Measurements from ENCODE around the gene HAP1. TPM values are rescaled to one million over a fixed set of nuclear protein-coding genes. Genes with fewer than 3 reads are reported as not detected.

HAP1 gene
- total and polyA plus RNA-seq, 2 of the 8 experiments (the other 6 are each of a cell fraction or from before 2014, with no cell fraction given): 2.3 to 3.6 TPM

- peak overlapping the region; percentile 15; the same call in 1 of the 2 replicates for H4K8ac ChIP-seq (ENCODE audit: extremely low read depth, insufficient read depth, low read length)
- no peak overlapping the region for H2BK15ac ChIP-seq (ENCODE audit: low read length)
- peaks cover 7% of the 10 kb centered on the region for H3K23me2 ChIP-seq (ENCODE audit: low read depth, low read length)
- no peak overlapping the region for H3K18ac ChIP-seq (ENCODE audit: extremely low read depth, low read length)
- ChIA-PET POLR2A (ENCODE audit: partially characterized antibody) (interaction anchor here (0.5 to 9.3 kb wide), 27 partner anchors 12 to 1329 kb away, joined by 3 to 378 read pairs (median 5); partner anchors contain the start of genes ACLY, FKBP10, GAST and HAP1), CTCF (ENCODE audit: partially characterized antibody) (interaction anchor here (0.7 to 4.3 kb wide), 11 partner anchors 11 to 1215 kb away, joined by 3 to 22 read pairs (median 5); partner anchors contain the start of gene JUP)
- H2BK5ac ChIP-seq (ENCODE audit: low read depth, low read length): no peak overlapping the region
- no peaks in the 10 kb centered on the region for H3K79me1 ChIP-seq (ENCODE audit: low read depth, low read length)
- H4K20me1 ChIP-seq (replicated peaks in 1 of 2; ENCODE audit: control insufficient read depth in 1 of 2, insufficient read depth in 2 of 2, low read length in 2 of 2): peaks cover 10 to 20% of the 10 kb centered on the region in 2 experiments
- no peak for DNase-seq (ENCODE audit: low read depth in 1 of 2, low spot score in 2 of 2)
- no peak overlapping the region for H3K4me3 ChIP-seq (ENCODE audit: extremely low read depth in 1 of 4, insufficient read depth in 2 of 4, low read depth in 3 of 4, low read length in 4 of 4)
- no peak overlapping the region for H2AFZ ChIP-seq (ENCODE audit: low read length)
- TF ChIP-seq SP1 (IDR thresholded peaks at IDR 0.05; ENCODE audit: low read depth, low read length): peak; percentile 8; the same call in 1 of the 2 replicates
- TF ChIP-seq POLR2AphosphoS5 (IDR thresholded peaks at IDR 0.05; ENCODE audit: low read depth, low read length): peak; percentile 75
- peak; percentile 36 to 61; a peak in 2 of 3 replicates for TF ChIP-seq POLR2A (IDR thresholded peaks at IDR 0.05; ENCODE audit: control extremely low read depth in 1 of 2, low read depth in 2 of 2, low read length in 2 of 2)
- TF ChIP-seq CREB1 (IDR thresholded peaks at IDR 0.05): no peak
- peaks cover 0 to 16% of the 10 kb centered on the region in 2 experiments; a peak in 3 of 4 replicates for H3K79me2 ChIP-seq (ENCODE audit: control insufficient read depth in 1 of 2, insufficient read depth in 2 of 2, low read length in 2 of 2)
- no peak for FAIRE-seq
- H4K91ac ChIP-seq (replicated peaks; ENCODE audit: insufficient read length, low read length): no peak overlapping the region
- no peaks in the 10 kb centered on the region for H3K9me3 ChIP-seq (ENCODE audit: insufficient read depth in 2 of 2, low read depth in 1 of 2, low read length in 1 of 2)
- no peak overlapping the region for H2BK20ac ChIP-seq (ENCODE audit: low read length)
- 88% methylated on average over 10 of the region's 10 CpGs; no CpG with 5 or more reads in 1 of the 2 experiments for WGBS, 2 experiments (ENCODE audit: extremely low coverage in 1 of 2, insufficient coverage in 1 of 2, insufficient read length in 1 of 2, insufficient replicate concordance in 2 of 2, low coverage in 1 of 2, low lambda C conversion rate in 2 of 2, missing lambda C conversion rate in 1 of 2)
- no peak overlapping the region for H3K56ac ChIP-seq (replicated peaks; ENCODE audit: insufficient read length, low read depth, low read length)
- H2BK120ac ChIP-seq (replicated peaks; ENCODE audit: low read depth, low read length): no peak overlapping the region
- H3K4ac ChIP-seq (replicated peaks; ENCODE audit: insufficient read length, low read depth, low read length): no peak overlapping the region
- H3K14ac ChIP-seq (ENCODE audit: insufficient read length): no peak overlapping the region
- no peak overlapping the region for H4K5ac ChIP-seq (ENCODE audit: insufficient read length, low read depth, low read length)
- peaks cover 0 to 3% (median 2%) of the 10 kb centered on the region in 4 experiments; a peak in 4 of 7 replicates for H3K4me1 ChIP-seq (replicated peaks in 1 of 4; ENCODE audit: control insufficient read depth in 3 of 4, insufficient read depth in 4 of 4, low read length in 3 of 4)
- no peak overlapping the region for H3K27ac ChIP-seq (ENCODE audit: low read depth, low read length)
- no peak overlapping the region for H2AK5ac ChIP-seq (ENCODE audit: low read depth, low read length)
- H3K27me3 ChIP-seq (replicated peaks in 1 of 4; ENCODE audit: control insufficient read depth in 3 of 4, extremely low read depth in 1 of 4, insufficient read depth in 3 of 4, low read length in 3 of 4): no peaks in the 10 kb centered on the region
- H2BK12ac ChIP-seq (ENCODE audit: low read depth, low read length): no peak overlapping the region
- peaks cover 27 to 50% (median 43%) of the 10 kb centered on the region in 4 experiments for H3K36me3 ChIP-seq (ENCODE audit: control insufficient read depth in 2 of 4, insufficient read depth in 4 of 4, low read length in 3 of 4)
- peak overlapping the region in 1 of 2 experiments; percentile 83; a peak in 1 of 4 replicates for H3K4me2 ChIP-seq (ENCODE audit: insufficient read depth in 1 of 2, low read depth in 2 of 2, low read length in 2 of 2)
- H3K23ac ChIP-seq (ENCODE audit: insufficient read length): no peak overlapping the region
- no peak overlapping the region for H3K9ac ChIP-seq (replicated peaks in 1 of 4; ENCODE audit: extremely low read depth in 1 of 4, low read depth in 3 of 4, low read length in 3 of 4)
Observed at GRCh38 chr17:41691031-41691777, 43.2 kb downstream of the HAP1 start.

All from H1 (cell line).